Rectal smooth muscle tissue (tissue), 1 donor: ENCODE measurements around the gene DPEP3.
A peak's percentile ranks its signal among the peaks of the same experiment; 100 is the strongest.
"Not testable (repeated sequence)": the region's sequence is repeated elsewhere in the genome, so short reads cannot be mapped to it uniquely, and the experiment has no call there.

Source experiments
- H3K27ac ChIP-seq: one replicate; pipeline ENCODE4 v1.7.0; 2013; ENCODE audit warnings: low read depth, low read length, inconsistent platforms
- H3K27me3 ChIP-seq: one replicate; pipeline ENCODE4 v1.7.0; 2013; ENCODE audit warnings: low read length; ENCODE audit not compliant: control insufficient read depth, insufficient read depth
- H3K36me3 ChIP-seq: one replicate; pipeline ENCODE4 v1.7.0; 2013; ENCODE audit warnings: low read length; ENCODE audit not compliant: control insufficient read depth, insufficient read depth
- H3K4me1 ChIP-seq: one replicate; pipeline ENCODE4 v1.7.0; 2013; ENCODE audit warnings: low read length; ENCODE audit not compliant: control insufficient read depth, insufficient read depth
- H3K4me3 ChIP-seq: one replicate; pipeline ENCODE4 v1.7.0; 2013; ENCODE audit warnings: low read length
- H3K9ac ChIP-seq: one replicate; pipeline ENCODE4 v1.7.0; 2013; ENCODE audit warnings: low read length

DPEP3 gene

GRCh38 chr16:67988675-67989074 is 8.4 kb upstream of the DPEP3 start:
- Histone ChIP-seq H3K27ac (no peak overlapping the region), H3K4me3 (no peak overlapping the region)

GRCh38 chr16:67987460-67988160 is 7.3 kb upstream of the DPEP3 start:
- Histone ChIP-seq H3K27ac (no peak overlapping the region), H3K4me1 (no peaks in the 10 kb centered on the region), H3K4me3 (no peak overlapping the region), H3K27me3 (no peaks in the 10 kb centered on the region), H3K9ac (no peak overlapping the region), H3K36me3 (no peaks in the 10 kb centered on the region)

More at GRCh38 chr16:67988675-67989074, 8.4 kb upstream of the DPEP3 start:
- peaks cover 4% of the 10 kb centered on the region for H3K4me1 ChIP-seq
- no peak overlapping the region for H3K9ac ChIP-seq
- no peaks in the 10 kb centered on the region for H3K27me3 ChIP-seq
- H3K36me3 ChIP-seq, result no peaks in the 10 kb centered on the region

- Histone ChIP-seq H3K4me1 (no peaks in the 10 kb centered on the region), H3K9ac (no peak overlapping the region), H3K27me3 (no peaks in the 10 kb centered on the region), H3K27ac (no peak overlapping the region), H3K36me3 (no peaks in the 10 kb centered on the region), H3K4me3 (no peak overlapping the region)
Observed at GRCh38 chr16:67986949-67987348, 6.7 kb upstream of the DPEP3 start.

- H3K27ac ChIP-seq, result no peak overlapping the region
- H3K4me1 ChIP-seq, result no peaks in the 10 kb centered on the region
- no peaks in the 10 kb centered on the region for H3K36me3 ChIP-seq
- no peak overlapping the region for H3K9ac ChIP-seq
- H3K27me3 ChIP-seq, result no peaks in the 10 kb centered on the region
- H3K4me3 ChIP-seq, result no peak overlapping the region
Observed at GRCh38 chr16:67982011-67982696, 1.9 kb upstream of the DPEP3 start.

GRCh38 chr16:67977469-67978227 is 2.7 kb downstream of the DPEP3 start:
- no peak overlapping the region for H3K4me3 ChIP-seq
- H3K27me3 ChIP-seq, result no peaks in the 10 kb centered on the region
- no peaks in the 10 kb centered on the region for H3K4me1 ChIP-seq
- H3K9ac ChIP-seq, result no peak overlapping the region
- no peak overlapping the region for H3K27ac ChIP-seq
- no peaks in the 10 kb centered on the region for H3K36me3 ChIP-seq

GRCh38 chr16:67977005-67977404 is 3.3 kb downstream of the DPEP3 start:
- Histone ChIP-seq H3K9ac (no peak overlapping the region), H3K4me3 (no peak overlapping the region), H3K27ac (no peak overlapping the region), H3K36me3 (no peaks in the 10 kb centered on the region), H3K27me3 (no peaks in the 10 kb centered on the region), H3K4me1 (no peaks in the 10 kb centered on the region)

- no peaks in the 10 kb centered on the region for H3K36me3 ChIP-seq
- no peak overlapping the region for H3K9ac ChIP-seq
- no peaks in the 10 kb centered on the region for H3K27me3 ChIP-seq
- no peak overlapping the region for H3K4me3 ChIP-seq
- H3K4me1 ChIP-seq, result no peaks in the 10 kb centered on the region
- H3K27ac ChIP-seq, result no peak overlapping the region
Observed at GRCh38 chr16:67976205-67976604, 4.1 kb downstream of the DPEP3 start.

- H3K27ac ChIP-seq, result no peak overlapping the region
- H3K9ac ChIP-seq, result no peak overlapping the region
- no peak overlapping the region for H3K4me3 ChIP-seq
- H3K4me1 ChIP-seq, result no peaks in the 10 kb centered on the region
- H3K27me3 ChIP-seq, result no peaks in the 10 kb centered on the region
- no peaks in the 10 kb centered on the region for H3K36me3 ChIP-seq
Observed at GRCh38 chr16:67975321-67976105, 4.8 kb downstream of the DPEP3 start.

GRCh38 chr16:67972285-67972684 is 8.0 kb downstream of the DPEP3 start:
- not testable (repeated sequence) for H3K9ac ChIP-seq, H3K4me3 ChIP-seq, H3K4me1 ChIP-seq, H3K27ac ChIP-seq, H3K27me3 ChIP-seq, H3K36me3 ChIP-seq

GRCh38 chr16:67971111-67971510 is 9.2 kb downstream of the DPEP3 start:
- no peak overlapping the region for H3K9ac ChIP-seq
- H3K4me1 ChIP-seq, result peaks cover 12% of the 10 kb centered on the region
- H3K27me3 ChIP-seq, result peaks cover 3% of the 10 kb centered on the region
- H3K27ac ChIP-seq, result no peak overlapping the region
- no peaks in the 10 kb centered on the region for H3K36me3 ChIP-seq
- H3K4me3 ChIP-seq, result no peak overlapping the region

- peak overlapping the region; percentile 86 for H3K4me3 ChIP-seq
- peak overlapping the region; percentile 98 for H3K27ac ChIP-seq
- peak overlapping the region; percentile 57 for H3K9ac ChIP-seq
- H3K4me1 ChIP-seq, result peaks cover 18% of the 10 kb centered on the region
- H3K36me3 ChIP-seq, result no peaks in the 10 kb centered on the region
- H3K27me3 ChIP-seq, result peaks cover 3% of the 10 kb centered on the region
Observed at GRCh38 chr16:67969254-67970039, 10.9 kb downstream of the DPEP3 start.
